H1 (cell line): ENCODE data around the gene SRRT. TPM values are rescaled to one million over a fixed set of nuclear protein-coding genes. Genes with fewer than 3 reads are reported as not detected.

Experiments used
- CTCF ChIA-PET: fragments of 300-600 bp; sonication (Branson Sonifier 250); formaldehyde crosslinking; loops from one replicate; lab custom pipeline; 2021; ENCODE audit not compliant: partially characterized antibody; lab: Charles Lee
- POLR2A ChIA-PET: fragments of 300-600 bp; sonication (Branson Sonifier 250); formaldehyde crosslinking; loops from one replicate; lab custom pipeline; 2021; ENCODE audit warnings: inconsistent platforms; ENCODE audit not compliant: partially characterized antibody; lab: Charles Lee
- DNase-seq, 2 experiments: peaks; one replicate each; pipeline versions ENCODE4 v3.0.0 to v3.0.0-alpha.2; 2010 to 2022; ENCODE audit warnings: low spot score in 2 of 2, low read depth in 1 of 2, mixed read lengths in 1 of 2
- FAIRE-seq: peaks from 2 replicates; lab custom pipeline; 2011; peaks lifted over from hg19 to GRCh38; lab: Jason Lieb, UNC
- H2AFZ ChIP-seq: 2 replicates; pipeline ENCODE4 v1.8.1; 2012; ENCODE audit warnings: low read length, inconsistent platforms
- H2AK5ac ChIP-seq: 2 replicates; pipeline ENCODE4 v1.6.1; 2013; ENCODE audit warnings: low read depth, low read length
- H2BK120ac ChIP-seq: replicated peaks from 2 replicates; pipeline ENCODE3; 2013; ENCODE audit warnings: low read depth, low read length, inconsistent platforms
- H2BK12ac ChIP-seq: 2 replicates; pipeline ENCODE4 v1.6.1; 2013; ENCODE audit warnings: low read depth, low read length
- H2BK15ac ChIP-seq: 2 replicates; pipeline ENCODE4 v1.6.1; 2013; ENCODE audit warnings: low read length
- H2BK20ac ChIP-seq: 2 replicates; pipeline ENCODE4 v1.6.1; 2013; ENCODE audit warnings: low read length
- H2BK5ac ChIP-seq: 2 replicates; pipeline ENCODE4 v1.6.1; 2013; ENCODE audit warnings: low read depth, low read length
- H3K14ac ChIP-seq: 2 replicates; pipeline ENCODE4 v1.6.1; 2013; ENCODE audit warnings: inconsistent platforms; ENCODE audit not compliant: insufficient read length
- H3K18ac ChIP-seq: 2 replicates; pipeline ENCODE4 v1.6.1; 2013; ENCODE audit warnings: low read length; ENCODE audit errors: extremely low read depth
- H3K23ac ChIP-seq: 2 replicates; pipeline ENCODE4 v1.6.1; 2013; ENCODE audit warnings: inconsistent platforms; ENCODE audit not compliant: insufficient read length
- H3K23me2 ChIP-seq: 2 replicates; pipeline ENCODE4 v1.6.1; 2013; ENCODE audit warnings: low read depth, low read length
- H3K27ac ChIP-seq: 2 replicates; pipeline ENCODE4 v1.6.1; 2011; ENCODE audit warnings: low read depth, low read length, inconsistent platforms
- H3K27me3 ChIP-seq, 4 experiments: replicated peaks in 1 of 4; 1 replicate in 1 of 4; 2 replicates in 3 of 4; pipeline versions ENCODE4 v1.6.1 to v1.8.1; 2011 to 2013; ENCODE audit warnings: low read length in 3 of 4, mild to moderate bottlenecking in 3 of 4, inconsistent platforms in 2 of 4, mixed read lengths in 2 of 4, moderate library complexity in 1 of 4; ENCODE audit not compliant: control insufficient read depth in 3 of 4, insufficient read depth in 3 of 4; ENCODE audit errors: extremely low read depth in 1 of 4
- H3K36me3 ChIP-seq, 4 experiments: 2 replicates each; pipeline versions ENCODE4 v1.6.1 to v1.8.1; 2011 to 2013; ENCODE audit warnings: mild to moderate bottlenecking in 4 of 4, low read length in 3 of 4, moderate library complexity in 2 of 4, control low read depth in 1 of 4, inconsistent platforms in 1 of 4; ENCODE audit not compliant: insufficient read depth in 4 of 4, control insufficient read depth in 2 of 4
- H3K4ac ChIP-seq: replicated peaks from 2 replicates; pipeline ENCODE3; 2013; ENCODE audit warnings: low read length, low read depth, mixed read lengths, inconsistent platforms; ENCODE audit not compliant: insufficient read length
- H3K4me1 ChIP-seq, 4 experiments: replicated peaks in 1 of 4; 1 replicate in 1 of 4; 2 replicates in 3 of 4; pipeline versions ENCODE4 v1.6.1 to v1.8.1; 2011 to 2013; ENCODE audit warnings: low read length in 3 of 4, inconsistent platforms in 2 of 4, mixed read lengths in 1 of 4; ENCODE audit not compliant: insufficient read depth in 4 of 4, control insufficient read depth in 3 of 4
- H3K4me2 ChIP-seq, 2 experiments: 2 replicates each; pipeline versions ENCODE4 v1.6.1 to v1.8.1; 2011 to 2013; ENCODE audit warnings: low read depth in 2 of 2, low read length in 2 of 2, control low read depth in 1 of 2, inconsistent platforms in 1 of 2, mild to moderate bottlenecking in 1 of 2; ENCODE audit not compliant: insufficient read depth in 1 of 2
- H3K4me3 ChIP-seq, 4 experiments: fragments of 200-600, 300-600 bp in 1 of 4; sonication (generic), shearing (Covaris generic), sonication (Bioruptor Twin) in 1 of 4; 2 replicates each; pipeline versions ENCODE4 v1.5.1 to v1.8.1; 2011 to 2016; ENCODE audit warnings: low read length in 4 of 4, low read depth in 3 of 4, control low read depth in 2 of 4, inconsistent platforms in 2 of 4, mild to moderate bottlenecking in 2 of 4, mixed read lengths in 1 of 4, moderate library complexity in 1 of 4; ENCODE audit not compliant: insufficient read depth in 2 of 4; ENCODE audit errors: extremely low read depth in 1 of 4
- H3K56ac ChIP-seq: replicated peaks from 2 replicates; pipeline ENCODE3; 2013; ENCODE audit warnings: low read depth, mild to moderate bottlenecking, mixed read lengths, low read length, inconsistent platforms; ENCODE audit not compliant: insufficient read length
- H3K79me1 ChIP-seq: 2 replicates; pipeline ENCODE4 v1.6.1; 2013; ENCODE audit warnings: low read depth, low read length, control low read depth
- H3K79me2 ChIP-seq, 2 experiments: 2 replicates each; pipeline versions ENCODE4 v1.6.1 to v1.8.1; 2012 to 2013; ENCODE audit warnings: low read length in 2 of 2, mild to moderate bottlenecking in 2 of 2, inconsistent platforms in 1 of 2; ENCODE audit not compliant: insufficient read depth in 2 of 2, control insufficient read depth in 1 of 2
- H3K9ac ChIP-seq, 4 experiments: replicated peaks in 1 of 4; 1 replicate in 1 of 4; 2 replicates in 3 of 4; pipeline versions ENCODE4 v1.6.1 to v1.8.1; 2011 to 2013; ENCODE audit warnings: low read depth in 3 of 4, low read length in 3 of 4, control low read depth in 2 of 4, mild to moderate bottlenecking in 2 of 4, moderate library complexity in 2 of 4, inconsistent platforms in 1 of 4; ENCODE audit errors: extremely low read depth in 1 of 4
- H3K9me3 ChIP-seq, 2 experiments: 2 replicates each; pipeline versions ENCODE4 v1.6.1 to v1.8.1; 2012 to 2013; ENCODE audit warnings: mild to moderate bottlenecking in 2 of 2, moderate library complexity in 2 of 2, control low read depth in 1 of 2, inconsistent platforms in 1 of 2, low read depth in 1 of 2, low read length in 1 of 2, mixed read lengths in 1 of 2; ENCODE audit not compliant: insufficient read depth in 2 of 2
- H4K20me1 ChIP-seq, 2 experiments: replicated peaks in 1 of 2; 2 replicates each; pipeline versions ENCODE3 to v1.8.1; 2011 to 2013; ENCODE audit warnings: inconsistent platforms in 2 of 2, low read length in 2 of 2, mild to moderate bottlenecking in 1 of 2; ENCODE audit not compliant: insufficient read depth in 2 of 2, control insufficient read depth in 1 of 2
- H4K5ac ChIP-seq: 2 replicates; pipeline ENCODE4 v1.6.1; 2013; ENCODE audit warnings: low read length, low read depth, mixed read lengths, inconsistent platforms; ENCODE audit not compliant: insufficient read length
- H4K8ac ChIP-seq: 2 replicates; pipeline ENCODE4 v1.8.0; 2013; ENCODE audit warnings: mild to moderate bottlenecking, moderate library complexity, low read length, inconsistent platforms; ENCODE audit not compliant: insufficient read depth; ENCODE audit errors: extremely low read depth
- H4K91ac ChIP-seq: replicated peaks from 2 replicates; pipeline ENCODE3; 2013; ENCODE audit warnings: low read length, mixed read lengths, inconsistent platforms; ENCODE audit not compliant: insufficient read length
- KDM1A ChIP-seq: fragments of 200-600, 300-600 bp; sonication (generic); IDR thresholded peaks from 2 replicates; pipeline ENCODE4 v1.7.1; 2016; ENCODE audit warnings: mild to moderate bottlenecking, low read length, borderline replicate concordance
- RFX5 ChIP-seq: IDR thresholded peaks from 2 replicates; pipeline ENCODE4 v1.6.1; 2011; ENCODE audit warnings: low read depth, low read length, improper control_type of control experiment, borderline replicate concordance
- WGBS, 2 experiments: shearing (Covaris generic) in 1 of 2; methylation state at CpG; one replicate each; pipeline versions ENCODE4 v1.1.6 to v1.1.7; 2013 to 2015; ENCODE audit warnings: low lambda C conversion rate in 2 of 2, mixed read lengths in 2 of 2, inconsistent platforms in 1 of 2, low coverage in 1 of 2, missing lambda C conversion rate in 1 of 2; ENCODE audit not compliant: insufficient replicate concordance in 2 of 2, insufficient coverage in 1 of 2, insufficient read length in 1 of 2; ENCODE audit errors: extremely low coverage in 1 of 2, missing lambda C conversion rate in 1 of 2; 5-methylcytosine and 5-hydroxymethylcytosine counted together
- polyA plus RNA-seq, 7 experiments: library from polyadenylated mRNA; depleted of rRNA in 3 of 7; stranded (reverse) in 5 of 7; unstranded in 2 of 7; fragments of >200 nt in 5 of 7; fragments of 200-250 nt in 2 of 7; gene quantifications; 1 replicate in 5 of 7; 2 replicates in 1 of 7; 4 replicates in 1 of 7; pipeline versions ENCODE4 v1.2.1 to v1.2.3, GENCODE V29; 2011 to 2013; ENCODE audit warnings: missing spikeins in 2 of 7, mixed read lengths in 2 of 7
- total RNA-seq: library from RNA; stranded (reverse); fragmentation: NEBNext Ultra II Directional; extraction: Animal tissue kit (Norgen Biotek cat#: 25700); gene quantifications from 2 replicates; pipeline ENCODE4 v1.2.1, GENCODE V29; 2021

SRRT gene
- total and polyA plus RNA-seq, 2 of the 8 experiments (the other 6 are each of a cell fraction or from before 2014, with no cell fraction given), result 66.7 to 237 TPM

DNA sequence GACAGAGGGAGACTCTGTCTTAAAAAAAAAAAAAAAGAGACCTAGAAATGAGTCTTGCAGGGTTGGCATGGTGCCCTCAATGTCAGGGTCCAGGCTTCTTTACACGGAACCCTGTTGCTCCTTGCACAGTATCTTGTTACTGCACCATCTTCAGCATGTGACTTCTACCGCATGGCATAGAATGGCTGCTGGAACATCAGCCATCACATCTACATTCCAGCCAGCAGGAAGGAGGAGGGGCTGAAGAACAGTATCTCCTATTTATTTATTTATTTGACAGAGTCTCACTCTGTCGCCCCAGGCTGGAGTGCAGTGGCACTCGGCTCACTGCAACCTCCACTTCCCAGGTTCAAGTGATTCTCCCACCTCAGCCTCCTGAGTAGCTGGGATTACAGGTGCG, 24.5 kb downstream of the SRRT start:
- Histone ChIP-seq H2AK5ac (no peak overlapping the region), H2BK12ac (no peak overlapping the region), H3K9me3 (no peaks in the 10 kb centered on the region), H3K56ac (no peak overlapping the region), H2BK20ac (no peak overlapping the region), H4K8ac (no peak overlapping the region), H3K9ac (no peak overlapping the region), H3K4me3 (no peak overlapping the region), H3K79me1 (no peaks in the 10 kb centered on the region), H3K23ac (no peak overlapping the region), H2BK15ac (no peak overlapping the region), H3K4me1 (peaks cover 0 to 7% (median 4%) of the 10 kb centered on the region in 4 experiments; a peak in 6 of 7 replicates), H3K4me2 (no peak overlapping the region), H4K5ac (no peak overlapping the region), H3K79me2 (no peaks in the 10 kb centered on the region), H3K18ac (no peak overlapping the region), H4K20me1 (peaks cover 0 to 5% of the 10 kb centered on the region in 2 experiments)
- POLR2A ChIA-PET, result interaction anchor here (0.8 to 1.5 kb wide), 4 partner anchors 10 to 52 kb away, joined by 3 to 4 read pairs (median 3); partner anchors contain the start of genes SRRT and UFSP1
- 97% methylated on average over 5 of the region's 5 CpGs; no CpG with 5 or more reads in 1 of the 2 experiments for WGBS, 2 experiments
- TF ChIP-seq KDM1A, result 0 out of 2 replicates have a peak, but pooled peaks have one; percentile 19
- TF ChIP-seq RFX5, result no peak
- TF ChIP-seq, all 59 proteins: peak for 1
- Histone ChIP-seq H3K14ac (no peak overlapping the region), H3K23me2 (peaks cover 6% of the 10 kb centered on the region; the same call in 1 of the 2 replicates), H4K91ac (no peak overlapping the region), H3K27me3 (peaks cover 14 to 25% (median 18%) of the 10 kb centered on the region in 4 experiments), H3K27ac (no peak overlapping the region), H3K4ac (no peak overlapping the region), H2AFZ (no peak overlapping the region), H2BK120ac (no peak overlapping the region), H2BK5ac (no peak overlapping the region), H3K36me3 (no peaks in the 10 kb centered on the region)
- no peak for DNase-seq
- CTCF ChIA-PET, result interaction anchor here (0.6 to 3.2 kb wide), 9 partner anchors 10 to 178 kb away, joined by 3 to 18 read pairs (median 4); partner anchors contain the start of genes MUC17, MUC3A and UFSP1
- no peak for FAIRE-seq
